CD4-positive, alpha-beta T cell treated with Interleukin-15 for 4 hours (primary cell): ENCODE results near the gene DENND1A.
"Not testable (repeated sequence)": the region's sequence is repeated elsewhere in the genome, so short reads cannot be mapped to it uniquely, and the experiment has no call there.

ENCODE experiments used
- DNase-seq: peaks from one replicate; pipeline ENCODE4 v3.0.0-alpha.2; 2020; ENCODE audit warnings: low spot score

The DENND1A gene

GRCh38 chr9:123922431-123922830, 7.5 kb downstream of the DENND1A start:
- DNase-seq, result no peak

DNA sequence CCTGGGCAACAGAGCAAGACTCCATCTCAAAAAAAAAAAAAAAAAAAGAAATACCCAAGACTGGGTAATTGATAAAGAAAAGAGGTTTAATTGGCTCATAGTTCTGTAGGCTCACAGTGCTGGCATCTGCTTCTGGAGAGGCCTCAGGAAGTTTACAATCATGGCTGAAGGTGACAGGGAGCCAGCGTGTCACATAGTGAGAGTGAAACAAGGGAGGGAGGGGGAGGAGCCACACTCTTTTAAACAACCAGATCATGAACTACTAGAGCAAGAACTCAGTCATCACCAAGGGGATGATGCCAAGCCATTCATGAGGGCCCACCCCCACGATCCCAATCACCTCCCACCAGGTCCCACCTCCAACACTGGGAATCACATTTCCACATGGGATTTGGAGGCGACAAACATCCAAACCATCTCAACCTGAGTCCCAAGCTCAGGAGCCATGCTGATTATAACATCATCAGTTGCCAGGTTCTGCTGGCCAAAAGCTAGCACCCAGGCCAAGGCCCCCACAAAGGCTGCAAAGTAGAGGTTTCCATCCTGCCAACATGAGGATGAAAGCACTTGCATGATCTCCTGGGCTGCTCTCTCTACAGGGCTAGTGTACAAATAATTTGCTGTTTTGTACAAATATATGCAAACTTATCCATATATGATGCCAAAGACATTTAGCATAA, 15.3 kb downstream of the DENND1A start:
- DNase-seq, result no peak

DNA sequence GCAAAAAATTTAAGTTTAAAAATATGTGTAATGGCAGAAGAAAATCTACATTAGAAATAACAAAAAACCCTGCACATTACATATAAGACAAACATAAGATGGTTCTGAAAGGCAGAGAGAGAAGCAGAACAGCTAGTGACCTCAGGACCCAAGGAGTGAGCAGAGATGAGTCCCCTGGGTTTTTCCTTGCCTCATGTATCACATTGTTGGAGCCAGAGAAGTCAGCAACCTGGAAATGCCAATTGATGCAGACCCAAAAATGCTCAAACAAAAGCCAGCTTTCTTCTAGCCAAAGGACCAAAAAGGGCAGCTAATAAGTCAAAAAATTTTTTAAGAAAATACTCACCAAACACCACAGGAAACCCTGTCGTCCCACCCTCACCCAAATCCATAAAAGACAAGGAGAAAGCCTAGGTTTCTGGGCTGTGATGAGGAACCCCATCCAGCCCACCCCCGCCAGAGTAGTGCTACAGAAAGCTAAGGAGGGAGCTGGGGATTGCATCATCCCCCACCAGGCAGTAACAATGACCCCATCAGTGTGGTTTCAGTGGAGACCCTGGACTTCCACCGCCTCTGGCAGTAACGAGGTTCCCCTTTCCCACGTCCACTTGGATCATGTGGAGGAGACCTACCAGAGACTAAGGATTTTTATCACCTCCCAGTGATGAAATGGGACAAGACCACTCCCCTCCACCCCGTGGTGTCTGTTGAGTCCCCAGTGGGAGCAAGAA, 17.6 kb downstream of the DENND1A start:
- no peak for DNase-seq

GRCh38 chr9:123911024-123911423, 18.9 kb downstream of the DENND1A start:
- no peak for DNase-seq

DNA sequence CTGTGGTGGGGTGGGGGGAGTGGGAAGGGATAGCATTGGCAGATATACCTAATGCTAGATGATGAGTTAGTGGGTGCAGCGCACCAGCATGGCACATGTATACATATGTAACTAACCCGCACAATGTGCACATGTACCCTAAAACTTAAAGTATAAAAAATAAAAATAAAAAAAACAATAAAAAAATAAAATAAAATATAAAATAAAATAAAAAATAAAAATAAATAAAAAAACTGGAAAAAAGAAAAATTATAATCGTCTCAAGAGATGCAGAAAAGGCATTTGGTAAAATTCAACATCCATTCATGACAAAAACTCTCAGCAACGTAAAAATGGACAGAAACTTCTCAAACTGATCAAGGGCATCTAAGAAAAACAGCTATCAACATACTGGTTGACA, 20.7 kb downstream of the DENND1A start:
- DNase-seq, result not testable (repeated sequence)

DNA sequence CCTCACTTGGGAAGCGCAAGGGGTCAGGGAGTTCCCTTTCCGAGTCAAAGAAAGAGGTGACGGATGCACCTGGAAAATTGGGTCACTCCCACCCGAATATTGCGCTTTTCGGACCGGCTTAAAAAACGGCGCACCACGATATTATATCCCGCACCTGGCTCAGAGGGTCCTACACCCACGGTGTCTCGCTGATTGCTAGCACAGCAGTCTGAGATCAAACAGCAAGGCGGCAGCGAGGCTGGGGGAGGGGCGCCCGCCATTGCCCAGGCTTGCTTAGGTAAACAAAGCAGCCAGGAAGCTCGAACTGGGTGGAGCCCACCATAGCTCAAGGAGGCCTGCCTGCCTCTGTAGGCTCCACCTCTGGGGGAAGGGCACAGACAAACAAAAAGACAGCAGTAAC, 26.4 kb downstream of the DENND1A start:
- not testable (repeated sequence) for DNase-seq

GRCh38 chr9:123894822-123895221, 35.1 kb downstream of the DENND1A start:
- DNase-seq, result no peak

DNA sequence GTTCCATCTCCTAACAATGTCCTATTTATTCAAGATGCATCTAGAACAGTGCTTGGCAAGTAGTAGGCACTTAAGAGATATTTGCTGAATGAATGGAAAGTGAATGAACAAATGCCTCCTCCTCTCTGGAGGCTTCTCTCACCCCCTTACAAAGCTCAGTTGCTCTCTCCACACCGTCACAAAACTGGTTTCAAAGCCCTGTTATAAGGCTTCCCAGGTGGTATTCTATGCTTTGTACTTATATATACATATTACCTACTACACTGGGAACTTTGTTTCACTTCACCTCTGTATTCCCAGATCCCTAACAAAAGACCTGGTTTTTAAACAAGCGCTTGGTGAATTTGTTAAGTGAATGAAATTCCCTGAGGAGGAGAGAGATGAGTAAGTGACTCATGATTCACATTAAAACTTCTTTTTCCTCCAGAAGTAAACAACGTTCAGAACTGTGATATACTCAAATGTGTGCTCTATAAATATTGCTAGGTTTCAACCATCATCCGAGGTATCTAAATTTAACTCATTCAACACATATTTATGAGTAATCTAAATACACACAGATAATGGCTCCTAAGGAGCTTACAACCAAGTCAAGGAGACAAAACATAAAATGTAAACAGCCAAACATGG, 36.0 kb downstream of the DENND1A start:
- DNase-seq, result no peak

DNA sequence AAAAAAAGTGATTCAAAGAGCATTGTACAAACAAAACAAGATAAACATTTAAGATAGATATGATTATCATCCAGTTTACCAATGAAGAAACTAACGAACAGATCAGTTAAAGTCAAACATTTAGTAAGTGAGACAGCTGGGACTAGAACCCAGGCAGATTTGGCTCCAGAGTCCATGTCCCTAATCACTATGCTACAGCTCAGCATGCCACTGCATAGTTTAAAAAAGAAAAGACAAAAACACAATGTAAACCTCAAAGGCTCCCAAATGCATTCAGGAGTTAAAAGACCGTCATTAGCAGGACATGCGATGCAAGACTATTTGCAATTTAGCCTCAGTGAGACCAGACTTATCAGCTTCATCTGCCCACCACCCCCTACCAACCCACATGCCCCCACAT, 36.8 kb downstream of the DENND1A start:
- DNase-seq, result no peak

GRCh38 chr9:123887837-123888236, 42.1 kb downstream of the DENND1A start:
- no peak for DNase-seq

- not testable (repeated sequence) for DNase-seq
These were observed 44.1 kb downstream of the DENND1A start for GRCh38 chr9:123885834-123886233.

DNA sequence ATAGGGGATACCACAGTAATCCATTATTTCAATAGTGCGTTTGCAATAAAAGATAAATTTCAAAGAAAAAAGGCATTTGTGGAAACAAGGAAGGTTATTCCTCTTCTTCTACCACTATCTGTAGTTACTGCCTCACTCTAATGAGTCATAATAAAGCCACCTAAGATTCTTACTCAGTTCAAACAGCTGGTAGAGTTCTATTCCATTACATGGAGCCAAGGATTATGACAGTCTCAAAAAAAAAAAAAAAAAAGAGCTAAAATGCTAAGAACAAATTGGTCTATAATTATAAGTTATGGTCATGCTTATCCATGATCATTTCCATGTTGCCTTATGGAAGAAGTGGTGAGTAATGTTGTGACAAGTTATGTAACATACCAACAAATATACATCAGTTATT, 46.3 kb downstream of the DENND1A start:
- no peak for DNase-seq

GRCh38 chr9:123881604-123882003, 48.3 kb downstream of the DENND1A start:
- DNase-seq, result no peak

DNA sequence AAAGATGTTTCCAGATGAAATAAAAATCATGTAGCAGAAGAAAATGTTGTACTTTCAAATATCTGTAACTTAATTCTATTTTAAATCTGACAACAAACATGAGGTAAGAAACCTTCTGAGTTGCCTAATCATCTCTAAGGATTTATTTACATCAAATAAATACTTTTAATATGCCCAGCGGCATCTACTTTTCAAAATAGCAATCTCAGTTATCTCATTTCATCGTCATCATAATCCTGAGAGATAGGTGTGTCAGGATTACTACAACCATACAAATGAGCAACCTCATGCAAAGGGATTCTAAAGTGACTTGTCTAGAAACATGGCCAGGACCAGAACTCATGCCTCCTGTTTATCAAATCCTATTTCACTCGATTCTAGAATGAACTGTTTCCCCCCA, 49.5 kb downstream of the DENND1A start:
- no peak for DNase-seq

GRCh38 chr9:123876750-123877149, 53.2 kb downstream of the DENND1A start:
- DNase-seq, result no peak

- DNase-seq, result no peak
These were observed 57.2 kb downstream of the DENND1A start for GRCh38 chr9:123872710-123873109.

GRCh38 chr9:123871781-123872180, 58.1 kb downstream of the DENND1A start:
- DNase-seq, result no peak

DNA sequence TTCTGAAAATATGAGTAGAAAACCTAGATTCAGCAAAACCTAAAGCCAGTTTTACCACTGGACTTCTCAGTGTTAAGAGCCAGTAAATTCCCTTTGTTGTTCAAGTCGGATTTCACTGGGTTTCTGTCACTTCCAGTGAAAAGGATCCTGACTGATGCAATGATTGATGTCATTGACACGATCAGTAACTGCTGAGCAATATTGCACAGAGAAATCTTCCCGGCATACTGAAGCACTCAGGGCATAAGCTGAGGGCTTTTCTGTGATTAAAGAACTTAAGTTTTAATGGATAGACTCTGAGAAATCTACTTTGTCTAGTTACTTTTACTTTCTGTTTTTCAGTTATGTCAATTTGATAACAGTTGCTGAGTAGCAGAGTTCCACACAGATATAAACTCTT, 61.9 kb downstream of the DENND1A start:
- DNase-seq, result no peak

GRCh38 chr9:123867034-123867433, 62.9 kb downstream of the DENND1A start:
- DNase-seq, result no peak

- no peak for DNase-seq
These were observed 63.4 kb downstream of the DENND1A start for GRCh38 chr9:123866497-123866896.

GRCh38 chr9:123865226-123866000, 64.5 kb downstream of the DENND1A start:
- DNase-seq, result no peak

- DNase-seq, result no peak
These were observed 65.7 kb downstream of the DENND1A start for GRCh38 chr9:123864251-123864650.
